ENCODE measurements around the gene KIF2A. TPM values are rescaled to one million over a fixed set of nuclear protein-coding genes. Genes with fewer than 3 reads are reported as not detected.

Gene KIF2A
- total RNA-seq, 1 donor from 2014 or later: 58.5 TPM

- Mint-ChIP-seq H3K9me3 (peaks cover 4% of the 10 kb centered on the region), H3K36me3 (peaks cover 1% of the 10 kb centered on the region), H3K4me3 (no peak overlapping the region), H3K27ac (no peak overlapping the region), H3K4me1 (ENCODE audit: unreplicated experiment) (peaks cover 12% of the 10 kb centered on the region), H3K27me3 (no peaks in the 10 kb centered on the region)
- no peak for DNase-seq (ENCODE audit: extremely low spot score, unreplicated experiment)
- no peak for TF ChIP-seq CTCF (conservative IDR thresholded peaks at IDR 0.05)
Observed at GRCh38 chr5:62334082-62334481, 28.1 kb downstream of the KIF2A start.

GRCh38 chr5:62340392-62340791 lies 34.4 kb downstream of the KIF2A start:
- peak; percentile 64 for TF ChIP-seq CTCF (conservative IDR thresholded peaks at IDR 0.05)
- H3K4me1 Mint-ChIP-seq (ENCODE audit: unreplicated experiment): peaks cover 4% of the 10 kb centered on the region
- H3K9me3 Mint-ChIP-seq: peaks cover 5% of the 10 kb centered on the region
- no peak overlapping the region for H3K27ac Mint-ChIP-seq
- H3K4me3 Mint-ChIP-seq: no peak overlapping the region
- H3K27me3 Mint-ChIP-seq: no peaks in the 10 kb centered on the region
- H3K36me3 Mint-ChIP-seq: peaks cover 12% of the 10 kb centered on the region
- DNase-seq (ENCODE audit: extremely low spot score, unreplicated experiment): no peak

DNA sequence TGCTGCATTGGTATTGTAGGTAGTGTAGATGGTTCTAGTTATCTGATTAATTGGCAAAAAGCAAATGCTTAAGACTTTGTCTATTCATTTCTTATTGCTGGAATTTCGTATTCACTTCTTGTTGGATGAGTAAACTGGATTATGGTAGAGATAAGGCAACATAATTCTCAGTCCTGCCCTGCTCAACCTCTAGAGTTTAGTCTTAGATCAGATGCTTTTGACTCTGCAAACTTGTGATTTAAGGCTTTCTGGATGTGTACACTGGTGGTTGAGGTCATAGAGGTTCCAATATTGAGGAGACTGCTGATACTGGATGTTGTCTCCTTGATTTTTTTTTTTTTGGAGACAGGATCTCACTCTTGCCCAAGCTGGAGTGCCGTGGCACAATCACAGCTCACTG lies 35.0 kb downstream of the KIF2A start:
- H3K27ac Mint-ChIP-seq: no peak overlapping the region
- TF ChIP-seq CTCF (conservative IDR thresholded peaks at IDR 0.05): no peak
- peaks cover 5% of the 10 kb centered on the region for H3K9me3 Mint-ChIP-seq
- H3K4me3 Mint-ChIP-seq: no peak overlapping the region
- peaks cover 12% of the 10 kb centered on the region for H3K36me3 Mint-ChIP-seq
- no peak for DNase-seq (ENCODE audit: extremely low spot score, unreplicated experiment)
- H3K4me1 Mint-ChIP-seq (ENCODE audit: unreplicated experiment): peaks cover 2% of the 10 kb centered on the region
- no peaks in the 10 kb centered on the region for H3K27me3 Mint-ChIP-seq

- no peak for DNase-seq (ENCODE audit: extremely low spot score, unreplicated experiment)
- no peaks in the 10 kb centered on the region for H3K4me1 Mint-ChIP-seq (ENCODE audit: unreplicated experiment)
- no peak overlapping the region for H3K4me3 Mint-ChIP-seq
- H3K27ac Mint-ChIP-seq: no peak overlapping the region
- H3K9me3 Mint-ChIP-seq: peaks cover 5% of the 10 kb centered on the region
- no peaks in the 10 kb centered on the region for H3K27me3 Mint-ChIP-seq
- H3K36me3 Mint-ChIP-seq: peaks cover 12% of the 10 kb centered on the region
- no peak for TF ChIP-seq CTCF (conservative IDR thresholded peaks at IDR 0.05)
Observed at GRCh38 chr5:62341783-62342475, 35.9 kb downstream of the KIF2A start.

GRCh38 chr5:62342476-62342837 lies 36.5 kb downstream of the KIF2A start:
- Mint-ChIP-seq H3K9me3 (peaks cover 5% of the 10 kb centered on the region), H3K4me1 (ENCODE audit: unreplicated experiment) (no peaks in the 10 kb centered on the region), H3K36me3 (peaks cover 12% of the 10 kb centered on the region), H3K4me3 (no peak overlapping the region), H3K27me3 (no peaks in the 10 kb centered on the region), H3K27ac (no peak overlapping the region)
- TF ChIP-seq CTCF (conservative IDR thresholded peaks at IDR 0.05): no peak
- no peak for DNase-seq (ENCODE audit: extremely low spot score, unreplicated experiment)

Measured in type B pancreatic cell (in vitro differentiated cells).